HG03571 (cell line): ENCODE measurements around the gene NOL6.
"Not testable (repeated sequence)": the region's sequence is repeated elsewhere in the genome, so short reads cannot be mapped to it uniquely, and the experiment has no call there.

Experiments
- ATAC-seq: cut with Tn5 transposase; IDR thresholded peaks from one replicate; pipeline ENCODE4 v1.9.1; 2021; ENCODE audit not compliant: unreplicated experiment

The NOL6 gene

GRCh38 chr9:33472881-33473615 lies 676 bp downstream of the NOL6 start:
- ATAC-seq: no peak

GRCh38 chr9:33472171-33472880 lies 1.4 kb downstream of the NOL6 start:
- no peak for ATAC-seq

- ATAC-seq: no peak
Measured at GRCh38 chr9:33471361-33471760, 2.4 kb downstream of the NOL6 start.

GRCh38 chr9:33469891-33470290 lies 3.8 kb downstream of the NOL6 start:
- ATAC-seq: no peak

- ATAC-seq: no peak
Measured at GRCh38 chr9:33468797-33469621, 4.7 kb downstream of the NOL6 start.

- no peak for ATAC-seq
Measured at GRCh38 chr9:33468215-33468730, 5.5 kb downstream of the NOL6 start.

- ATAC-seq: no peak
Measured at GRCh38 chr9:33467526-33467925, 6.2 kb downstream of the NOL6 start.

- ATAC-seq: no peak
Measured at GRCh38 chr9:33466565-33467495, 6.9 kb downstream of the NOL6 start.

- ATAC-seq: no peak
Measured at GRCh38 chr9:33465596-33466564, 7.8 kb downstream of the NOL6 start.

- no peak for ATAC-seq
Measured at GRCh38 chr9:33465096-33465495, 8.6 kb downstream of the NOL6 start.

GRCh38 chr9:33464045-33464636 lies 9.6 kb downstream of the NOL6 start:
- ATAC-seq: no peak

GRCh38 chr9:33463151-33463550 lies 10.6 kb downstream of the NOL6 start:
- ATAC-seq: no peak

- no peak for ATAC-seq
Measured at GRCh38 chr9:33461492-33461891, 12.2 kb downstream of the NOL6 start.

GRCh38 chr9:33460854-33461253 lies 12.9 kb downstream of the NOL6 start:
- ATAC-seq: no peak

GRCh38 chr9:33459115-33459514 lies 14.6 kb downstream of the NOL6 start:
- no peak for ATAC-seq

GRCh38 chr9:33458444-33458843 lies 15.3 kb downstream of the NOL6 start:
- ATAC-seq: no peak

GRCh38 chr9:33455945-33456344 lies 17.8 kb downstream of the NOL6 start:
- no peak for ATAC-seq

GRCh38 chr9:33455456-33455855 lies 18.3 kb downstream of the NOL6 start:
- not testable (repeated sequence) for ATAC-seq

GRCh38 chr9:33454661-33455026 lies 19.1 kb downstream of the NOL6 start:
- ATAC-seq: not testable (repeated sequence)
